ENCODE measurements around the gene ABLIM3. TPM values are rescaled to one million over a fixed set of nuclear protein-coding genes. Genes with fewer than 3 reads are reported as not detected.

Gene ABLIM3
- total RNA-seq, 1 donor from 2014 or later = 122 TPM

DNA sequence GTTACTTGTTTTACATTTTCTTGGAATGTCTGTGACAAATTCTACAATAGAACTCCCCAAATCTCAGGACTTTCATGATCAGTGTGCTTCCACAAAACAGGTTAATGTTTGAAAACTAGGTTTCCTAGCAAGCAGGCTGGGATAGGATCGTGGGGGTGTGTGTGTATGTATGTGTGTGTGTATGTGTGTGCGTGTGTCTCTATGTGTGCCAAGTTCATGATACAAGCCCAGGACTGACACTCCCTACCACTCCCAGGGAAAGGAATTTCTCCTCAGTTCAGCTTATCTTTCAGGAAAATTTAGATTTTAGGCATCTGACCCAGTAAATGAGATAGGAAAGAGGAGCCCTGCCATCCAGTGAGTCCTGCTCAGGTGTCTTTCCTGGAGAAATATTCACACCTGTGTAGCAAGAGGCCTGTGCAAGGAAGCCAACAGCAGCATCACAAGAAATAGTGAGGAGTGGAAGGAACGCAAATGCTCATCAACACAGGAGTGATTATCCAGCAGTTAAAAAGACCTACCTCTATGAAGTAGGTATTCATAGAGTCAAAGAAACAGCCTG lies 13.8 kb upstream of the ABLIM3 start:
- intact Hi-C loops (cut with micrococcal nuclease) = no loop called here
- H3K27me3 ChIP-seq (ENCODE audit: low read depth) = no peaks in the 10 kb centered on the region
- H3K4me1 ChIP-seq = peaks cover 19% of the 10 kb centered on the region
- H3K4me3 ChIP-seq = no peak overlapping the region
- no peak overlapping the region for H3K27ac ChIP-seq (replicated peaks)
- no peak for DNase-seq
- H3K9me3 ChIP-seq (replicated peaks) = no peaks in the 10 kb centered on the region
- H3K36me3 ChIP-seq = no peaks in the 10 kb centered on the region
- TF ChIP-seq, protein P1, sequence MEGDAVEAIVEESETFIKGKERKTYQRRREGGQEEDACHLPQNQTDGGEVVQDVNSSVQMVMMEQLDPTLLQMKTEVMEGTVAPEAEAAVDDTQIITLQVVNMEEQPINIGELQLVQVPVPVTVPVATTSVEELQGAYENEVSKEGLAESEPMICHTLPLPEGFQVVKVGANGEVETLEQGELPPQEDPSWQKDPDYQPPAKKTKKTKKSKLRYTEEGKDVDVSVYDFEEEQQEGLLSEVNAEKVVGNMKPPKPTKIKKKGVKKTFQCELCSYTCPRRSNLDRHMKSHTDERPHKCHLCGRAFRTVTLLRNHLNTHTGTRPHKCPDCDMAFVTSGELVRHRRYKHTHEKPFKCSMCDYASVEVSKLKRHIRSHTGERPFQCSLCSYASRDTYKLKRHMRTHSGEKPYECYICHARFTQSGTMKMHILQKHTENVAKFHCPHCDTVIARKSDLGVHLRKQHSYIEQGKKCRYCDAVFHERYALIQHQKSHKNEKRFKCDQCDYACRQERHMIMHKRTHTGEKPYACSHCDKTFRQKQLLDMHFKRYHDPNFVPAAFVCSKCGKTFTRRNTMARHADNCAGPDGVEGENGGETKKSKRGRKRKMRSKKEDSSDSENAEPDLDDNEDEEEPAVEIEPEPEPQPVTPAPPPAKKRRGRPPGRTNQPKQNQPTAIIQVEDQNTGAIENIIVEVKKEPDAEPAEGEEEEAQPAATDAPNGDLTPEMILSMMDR (IDR thresholded peaks at IDR 0.05; ENCODE audit: borderline replicate concordance) = no peak

DNA sequence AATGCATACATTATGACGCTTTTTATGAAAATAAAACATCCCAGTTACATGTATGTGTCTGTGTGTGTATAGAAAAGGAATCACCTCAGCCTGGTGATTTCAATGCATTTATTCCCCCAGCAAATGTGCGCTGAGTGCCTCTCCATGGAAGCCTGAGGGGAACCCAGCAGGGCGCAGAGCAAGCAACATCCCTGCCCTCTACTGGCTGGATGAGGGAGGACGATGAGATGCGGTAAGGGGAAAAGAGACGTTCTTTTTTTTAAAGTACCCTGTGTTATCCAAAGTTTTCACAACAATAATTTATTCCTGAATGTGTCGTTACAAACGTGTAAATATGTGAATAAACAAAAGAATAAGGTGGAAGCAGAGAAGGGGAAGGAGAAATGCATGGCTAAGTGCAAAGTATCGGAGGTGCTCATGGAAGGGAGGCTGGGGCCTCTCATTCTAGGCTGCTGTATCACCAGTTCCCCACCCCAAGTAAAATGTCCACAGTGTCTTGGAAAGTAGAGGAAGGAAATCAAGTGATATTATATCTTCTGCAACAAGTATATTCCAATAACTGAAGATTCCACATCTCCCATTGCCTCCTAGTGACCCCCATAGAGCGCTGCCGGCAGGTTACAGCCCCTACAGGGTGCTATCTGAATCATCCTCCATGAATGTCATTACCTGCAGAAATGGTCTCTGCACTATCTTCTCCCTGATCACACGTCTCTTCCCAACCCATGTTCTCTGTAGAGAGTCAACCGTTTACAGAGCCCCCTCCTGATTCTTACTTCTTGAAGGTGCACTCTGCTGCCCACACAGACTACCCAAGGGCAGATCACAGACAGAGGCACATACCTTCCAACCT lies 13.0 kb upstream of the ABLIM3 start:
- H3K9me3 ChIP-seq (replicated peaks) = no peaks in the 10 kb centered on the region
- TF ChIP-seq, protein P1 (IDR thresholded peaks at IDR 0.05; ENCODE audit: borderline replicate concordance) = peak; percentile 80
- peaks cover 20% of the 10 kb centered on the region for H3K4me1 ChIP-seq
- H3K27ac ChIP-seq (replicated peaks) = no peak overlapping the region
- intact Hi-C loops (cut with micrococcal nuclease) = no loop called here
- H3K36me3 ChIP-seq = no peaks in the 10 kb centered on the region
- H3K27me3 ChIP-seq (ENCODE audit: low read depth) = no peaks in the 10 kb centered on the region
- no peak overlapping the region for H3K4me3 ChIP-seq
- DNase-seq = no peak

DNA sequence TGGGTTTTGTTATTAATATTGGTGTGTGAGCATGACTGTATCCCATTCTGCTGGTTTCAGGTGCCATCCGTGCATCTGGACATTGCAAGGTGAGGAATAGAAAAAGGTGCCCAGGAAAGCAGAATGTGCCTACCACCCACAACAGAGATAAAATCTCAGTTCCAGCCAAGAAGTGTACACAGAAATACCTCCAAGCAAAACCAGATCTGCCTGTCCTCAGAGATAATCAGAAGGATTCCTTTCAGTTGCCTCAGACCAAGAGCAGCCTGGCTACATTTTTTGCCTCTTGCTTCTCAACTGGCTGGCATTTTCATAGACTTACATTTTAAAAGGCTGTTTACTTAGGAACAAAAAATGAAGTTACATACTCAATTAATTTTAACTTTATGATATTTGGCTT lies 12.1 kb upstream of the ABLIM3 start:
- H3K27ac ChIP-seq (replicated peaks) = no peak overlapping the region
- intact Hi-C loops (cut with micrococcal nuclease) = no loop called here

DNA sequence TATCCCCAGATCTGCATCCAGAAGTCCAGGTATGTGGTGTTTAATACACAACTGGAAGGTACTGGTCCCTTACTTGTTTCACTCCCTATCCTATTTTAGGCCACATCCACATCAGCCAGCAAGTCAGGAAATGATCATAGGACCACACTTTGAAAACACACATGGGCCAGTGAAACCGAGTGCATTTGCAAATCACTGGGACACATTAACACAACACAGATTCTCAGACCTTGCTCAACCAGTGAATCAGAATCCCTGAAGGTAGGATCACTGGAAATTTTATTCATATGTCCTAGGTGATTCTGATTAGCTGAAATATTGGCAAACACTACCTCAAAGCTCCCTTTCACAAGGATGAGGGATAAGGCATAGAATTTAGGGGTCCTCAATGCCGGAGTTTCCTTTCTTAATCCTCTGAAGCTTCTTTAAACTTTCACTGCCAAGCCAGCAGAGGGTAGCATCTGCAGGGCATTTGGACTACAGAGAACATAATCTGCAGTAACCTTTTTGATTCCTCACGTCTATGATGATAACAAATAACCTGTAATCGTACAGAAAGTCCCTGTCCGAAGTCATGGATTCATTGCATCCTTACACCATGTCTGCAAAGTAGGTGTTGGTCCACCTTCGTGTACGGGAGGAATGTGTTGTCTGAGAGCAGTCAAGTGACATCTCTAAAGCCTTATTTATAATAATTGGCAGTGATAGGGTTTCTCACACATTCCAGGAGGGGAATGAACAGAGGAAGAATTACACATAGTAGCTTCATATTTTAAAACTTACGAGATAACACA lies 11.0 kb upstream of the ABLIM3 start:
- H3K4me3 ChIP-seq = no peak overlapping the region
- H3K27me3 ChIP-seq (ENCODE audit: low read depth) = no peaks in the 10 kb centered on the region
- intact Hi-C loops (cut with micrococcal nuclease) = no loop called here
- DNase-seq = no peak
- TF ChIP-seq, protein P1 (IDR thresholded peaks at IDR 0.05; ENCODE audit: borderline replicate concordance) = peak; percentile 66
- peak overlapping the region; percentile 52 for H3K27ac ChIP-seq (replicated peaks)
- no peaks in the 10 kb centered on the region for H3K9me3 ChIP-seq (replicated peaks)
- no peaks in the 10 kb centered on the region for H3K36me3 ChIP-seq
- H3K4me1 ChIP-seq = peaks cover 40% of the 10 kb centered on the region

More for the DNA sequence above, 12.1 kb upstream of the ABLIM3 start:
- Histone ChIP-seq H3K4me3 (no peak overlapping the region), H3K9me3 (replicated peaks) (no peaks in the 10 kb centered on the region), H3K36me3 (no peaks in the 10 kb centered on the region), H3K27me3 (ENCODE audit: low read depth) (no peaks in the 10 kb centered on the region), H3K4me1 (peaks cover 29% of the 10 kb centered on the region)
- TF ChIP-seq, protein P1 (IDR thresholded peaks at IDR 0.05; ENCODE audit: borderline replicate concordance) = no peak
- DNase-seq = no peak

DNA sequence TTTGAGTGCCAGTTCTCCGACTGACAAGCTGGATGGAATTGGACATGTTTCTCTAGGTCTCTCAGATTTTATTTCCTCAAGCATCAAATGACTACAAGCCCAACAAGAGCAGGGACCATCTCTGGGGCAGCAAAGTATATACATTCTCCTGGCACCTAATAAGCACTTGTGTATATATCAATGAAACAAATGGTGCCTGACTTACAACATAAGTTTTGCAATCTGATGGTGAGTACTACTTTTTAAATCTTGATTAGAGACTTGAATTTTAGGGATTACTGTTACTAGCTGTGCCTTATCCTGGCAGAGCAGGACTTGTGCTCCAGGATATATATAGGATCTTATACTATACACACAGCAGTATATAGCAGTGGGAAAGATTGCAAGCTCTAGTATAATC lies 8.8 kb upstream of the ABLIM3 start:
- no peaks in the 10 kb centered on the region for H3K27me3 ChIP-seq (ENCODE audit: low read depth)
- H3K27ac ChIP-seq (replicated peaks) = no peak overlapping the region
- H3K9me3 ChIP-seq (replicated peaks) = no peaks in the 10 kb centered on the region
- no peaks in the 10 kb centered on the region for H3K36me3 ChIP-seq
- no peak for DNase-seq
- intact Hi-C loops (cut with micrococcal nuclease) = no loop called here
- no peak overlapping the region for H3K4me3 ChIP-seq
- TF ChIP-seq, protein P1 (IDR thresholded peaks at IDR 0.05; ENCODE audit: borderline replicate concordance) = no peak
- H3K4me1 ChIP-seq = peaks cover 61% of the 10 kb centered on the region

Data from left ventricle myocardium inferior (tissue), 1 donor.